Measurements from ENCODE around the gene PCDHGB3.
"Not testable (repeated sequence)": the region's sequence is repeated elsewhere in the genome, so short reads cannot be mapped to it uniquely, and the experiment has no call there.

Gene PCDHGB3

GRCh38 chr5:141393267-141393666 lies 23.2 kb downstream of the PCDHGB3 start:
- no peak for DNase-seq

GRCh38 chr5:141394401-141395187 lies 24.6 kb downstream of the PCDHGB3 start:
- DNase-seq = not testable (repeated sequence)

GRCh38 chr5:141397756-141398551 lies 27.9 kb downstream of the PCDHGB3 start, which contains the start of gene PCDHGB5:
Gene PCDHGB5 (plus strand): TSS chr5:141397947. CDS start chr5:141398128, 181 bp downstream.
- DNase-seq = peak; percentile 44

- DNase-seq = no peak
Observed at GRCh38 chr5:141398608-141399007, 28.6 kb downstream of the PCDHGB3 start.

- DNase-seq = no peak
Observed at GRCh38 chr5:141399555-141400258, 29.7 kb downstream of the PCDHGB3 start.

GRCh38 chr5:141402553-141403243 lies 32.7 kb downstream of the PCDHGB3 start, which contains the start of gene PCDHGA9:
Gene PCDHGA9 (plus strand): TSS chr5:141402778. CDS start chr5:141402953, 175 bp downstream.
- DNase-seq = peak; percentile 42

GRCh38 chr5:141403387-141403786 lies 33.3 kb downstream of the PCDHGB3 start:
- DNase-seq = no peak

- not testable (repeated sequence) for DNase-seq
Observed at GRCh38 chr5:141407790-141408505, 37.9 kb downstream of the PCDHGB3 start, which contains the start of gene PCDHGB6. Gene PCDHGB6 (plus strand): TSS chr5:141408021. CDS start chr5:141408203, 182 bp downstream.

GRCh38 chr5:141409598-141410306 lies 39.7 kb downstream of the PCDHGB3 start:
- DNase-seq = no peak

GRCh38 chr5:141411575-141411974 lies 41.5 kb downstream of the PCDHGB3 start:
- no peak for DNase-seq

- DNase-seq = peak; percentile 73
Observed at GRCh38 chr5:141412854-141413539, 43.0 kb downstream of the PCDHGB3 start, which contains the start of gene PCDHGA10. Gene PCDHGA10 (plus strand): TSS chr5:141412987. CDS start chr5:141413176, 189 bp downstream.

- no peak for DNase-seq
Observed at GRCh38 chr5:141413540-141414069, 43.6 kb downstream of the PCDHGB3 start.

- DNase-seq = not testable (repeated sequence)
Observed at GRCh38 chr5:141414548-141415274, 44.7 kb downstream of the PCDHGB3 start.

GRCh38 chr5:141415275-141415618 lies 45.2 kb downstream of the PCDHGB3 start:
- DNase-seq = not testable (repeated sequence)

GRCh38 chr5:141417494-141418172 lies 47.6 kb downstream of the PCDHGB3 start, which contains the start of gene PCDHGB7:
Gene PCDHGB7 (plus strand): TSS chr5:141417677. CDS start chr5:141417860, 183 bp downstream.
- DNase-seq = peak; percentile 70

GRCh38 chr5:141419074-141419880 lies 49.2 kb downstream of the PCDHGB3 start:
- DNase-seq = no peak

- peak; percentile 13 for DNase-seq
Observed at GRCh38 chr5:141420855-141421488, 50.9 kb downstream of the PCDHGB3 start, which contains the start of gene PCDHGA11. Gene PCDHGA11 (plus strand): TSS chr5:141421051. CDS start chr5:141421228, 177 bp downstream.
